A673 (cell line): ENCODE data around the gene ACTL8. TPM values are rescaled to one million over a fixed set of nuclear protein-coding genes. Genes with fewer than 3 reads are reported as not detected.

Experiments used
- BruUV-seq: library from RNA; stranded (reverse); fragments of 400-500 nt; replicated peaks from 2 replicates; lab custom pipeline; 2021; lab: Mats Ljungman, UMichigan
- CTCF ChIA-PET: fragments of 300-600 bp; sonication (Branson Sonifier 250); formaldehyde crosslinking; loops from one replicate; lab custom pipeline; 2022; ENCODE audit warnings: antibody characterized with exemption; lab: Charles Lee
- POLR2A ChIA-PET: fragments of 300-600 bp; sonication (Branson Sonifier 250); formaldehyde crosslinking; loops from one replicate; lab custom pipeline; 2022; ENCODE audit warnings: antibody characterized with exemption; ENCODE audit not compliant: low non-redundant PET; lab: Charles Lee
- DNase-seq: peaks from one replicate; pipeline ENCODE4 v3.0.0-alpha.2; 2015; ENCODE audit warnings: low spot score
- H3K27ac ChIP-seq: fragments of 200-600 bp; sonication (generic); 2 replicates; pipeline ENCODE4 v1.5.1; 2016; ENCODE audit warnings: mixed run types, low read depth, mild to moderate bottlenecking, mixed read lengths, antibody characterized with exemption, low read length; ENCODE audit not compliant: poor library complexity, severe bottlenecking
- H3K27me3 ChIP-seq: fragments of 200-600 bp; sonication (generic); replicated peaks from 2 replicates; pipeline ENCODE4 v1.6.1; 2017; ENCODE audit warnings: mixed run types, low read depth, mild to moderate bottlenecking, mixed read lengths, antibody characterized with exemption, low read length; ENCODE audit not compliant: insufficient read depth, poor library complexity
- H3K36me3 ChIP-seq: fragments of 200-600 bp; sonication (generic); 2 replicates; pipeline ENCODE4 v1.6.1; 2016; ENCODE audit warnings: mixed run types, mild to moderate bottlenecking, mixed read lengths, antibody characterized with exemption, low read length; ENCODE audit not compliant: insufficient read depth, poor library complexity, severe bottlenecking
- H3K4me1 ChIP-seq: fragments of 200-600 bp; sonication (generic); 2 replicates; pipeline ENCODE4 v1.6.1; 2017; ENCODE audit warnings: mixed run types, mild to moderate bottlenecking, mixed read lengths, antibody characterized with exemption, low read length; ENCODE audit not compliant: insufficient read depth, poor library complexity, severe bottlenecking
- H3K4me3 ChIP-seq: fragments of 200-600 bp; sonication (generic); 2 replicates; pipeline ENCODE4 v1.5.1; 2016; ENCODE audit warnings: low read depth, mixed run types, mild to moderate bottlenecking, mixed read lengths, low read length; ENCODE audit not compliant: poor library complexity, severe bottlenecking
- H3K9me3 ChIP-seq: fragments of 200-600 bp; sonication (generic); 2 replicates; pipeline ENCODE4 v1.6.1; 2016; ENCODE audit warnings: mixed run types, low read depth, mild to moderate bottlenecking, mixed read lengths, antibody characterized with exemption, low read length; ENCODE audit not compliant: poor library complexity, severe bottlenecking
- CTCF ChIP-seq: fragments of 300-800, 200-600 bp; sonication (generic); conservative IDR thresholded peaks from 2 replicates; pipeline ENCODE4 v1.5.1; 2017; ENCODE audit warnings: low read depth, mild to moderate bottlenecking, antibody characterized with exemption, low read length, moderate library complexity, mixed read lengths
- EZH2 ChIP-seq: fragments of 200-600 bp; sonication (generic); IDR thresholded peaks from 2 replicates; pipeline ENCODE4 v1.6.1; 2017; ENCODE audit warnings: borderline replicate concordance, low read depth, mild to moderate bottlenecking, mixed read lengths, antibody characterized with exemption, low read length; ENCODE audit not compliant: poor library complexity, severe bottlenecking
- intact Hi-C: fragments of 100-400 bp; cut with micrococcal nuclease; formaldehyde crosslinking; loops from one replicate; pipeline ENCODE4 v1.10.0; 2022; ENCODE audit not compliant: unreplicated experiment
- total RNA-seq: library from RNA; stranded (reverse); gene quantifications from 2 replicates; pipeline ENCODE4 v1.2.3, GENCODE V29; 2021

The ACTL8 gene
- total RNA-seq, 1 experiment from 2014 or later, result 0.28 TPM

- H3K36me3 ChIP-seq, result no peaks in the 10 kb centered on the region
- no peak for TF ChIP-seq EZH2
- no peak for TF ChIP-seq CTCF
- H3K27me3 ChIP-seq, result peaks cover 2% of the 10 kb centered on the region
- no peak for DNase-seq
- H3K4me3 ChIP-seq, result no peak overlapping the region
- no peaks in the 10 kb centered on the region for H3K9me3 ChIP-seq
- no peaks in the 10 kb centered on the region for H3K4me1 ChIP-seq
- H3K27ac ChIP-seq, result no peak overlapping the region
- no TSS peak for BruUV-seq
- intact Hi-C loops, result no loop called here
- POLR2A ChIA-PET, result no interaction called here
- CTCF ChIA-PET, result no interaction called here
Measured at GRCh38 chr1:17822741-17823426, 67.8 kb downstream of the ACTL8 start.

DNA sequence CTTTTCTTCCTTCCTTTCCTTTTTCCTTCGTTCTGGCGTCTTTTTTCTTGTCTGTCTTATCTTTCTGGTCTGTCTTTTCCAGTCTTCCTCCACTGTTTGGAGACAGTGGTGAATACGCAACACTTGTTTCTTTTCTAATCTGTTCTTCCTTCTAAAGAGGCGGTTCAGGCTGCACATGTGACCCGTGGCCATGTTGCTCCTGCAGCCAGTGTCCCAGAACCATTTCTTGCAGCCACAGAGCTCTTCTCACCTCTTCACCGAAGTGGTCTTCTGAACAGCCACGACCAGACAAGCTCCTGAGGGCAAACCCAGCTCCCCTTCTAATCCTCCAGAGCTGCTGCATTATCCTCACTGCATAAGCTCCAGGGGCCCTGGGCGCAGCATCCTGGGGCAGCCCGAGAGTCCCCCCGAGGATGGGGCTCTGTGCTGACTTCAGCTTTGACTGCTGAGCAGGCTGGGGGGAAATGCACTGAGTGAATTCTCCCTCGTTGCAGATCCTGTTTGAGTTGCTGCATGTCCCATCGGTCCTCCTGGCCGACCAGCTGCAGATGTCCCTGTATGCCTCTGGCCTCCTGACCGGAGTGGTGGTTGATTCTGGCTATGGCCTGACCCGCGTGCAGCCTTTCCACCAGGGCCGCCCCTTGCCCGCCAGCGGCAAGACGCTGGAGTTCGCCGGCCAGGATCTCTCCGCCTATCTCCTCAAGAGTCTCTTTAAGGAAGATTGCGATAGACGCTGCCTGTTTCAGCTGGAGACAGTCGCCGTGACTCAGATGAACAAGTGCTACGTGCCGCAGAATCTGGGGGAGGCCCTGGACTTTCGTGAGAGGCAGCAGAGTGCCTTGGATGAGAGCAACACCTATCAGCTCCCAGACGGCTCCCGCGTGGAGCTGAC, 70.4 kb downstream of the ACTL8 start:
- TF ChIP-seq CTCF (no peak), EZH2 (no peak)
- intact Hi-C loops, result loop anchor here (2.0 kb wide), 1 partner anchor 165 kb away; no protein-coding TSS in a partner anchor

DNA sequence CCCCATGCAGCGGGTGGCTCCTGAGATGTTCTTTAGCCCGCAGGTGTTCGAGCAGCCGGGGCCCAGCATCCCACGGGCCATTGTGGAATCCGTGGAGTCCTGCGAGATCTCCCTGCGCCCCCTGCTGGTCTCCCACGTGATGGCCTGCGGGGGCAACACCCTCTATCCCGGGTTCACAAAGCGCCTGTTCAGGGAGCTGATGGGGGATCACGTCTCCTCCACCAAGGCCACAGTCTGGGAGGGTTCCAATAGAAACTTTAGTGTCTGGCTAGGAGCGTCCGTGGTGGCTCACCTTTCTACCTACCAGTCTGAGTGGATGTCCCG, 71.0 kb downstream of the ACTL8 start:
- no TSS peak for BruUV-seq
- CTCF ChIA-PET, result interaction anchor here (0.5 to 1.4 kb wide), 3 partner anchors 85 to 599 kb away, joined by 4 to 7 read pairs (median 6); no protein-coding TSS in a partner anchor
- H3K4me1 ChIP-seq, result no peaks in the 10 kb centered on the region
- POLR2A ChIA-PET, result interaction anchor here (0.6 kb wide), 1 partner anchor 38 kb away, joined by 9 read pairs; no protein-coding TSS in a partner anchor
- no peak overlapping the region for H3K27ac ChIP-seq
- peak; percentile 78 for TF ChIP-seq CTCF
- no peak for TF ChIP-seq EZH2
- H3K9me3 ChIP-seq, result no peaks in the 10 kb centered on the region
- H3K27me3 ChIP-seq, result no peaks in the 10 kb centered on the region
- H3K4me3 ChIP-seq, result no peak overlapping the region
- intact Hi-C loops, result loop anchor here (2.0 kb wide), 1 partner anchor 165 kb away; no protein-coding TSS in a partner anchor
- no peaks in the 10 kb centered on the region for H3K36me3 ChIP-seq
- DNase-seq, result peak; percentile 61

More for the DNA sequence above, 70.4 kb downstream of the ACTL8 start:
- Histone ChIP-seq H3K36me3 (no peaks in the 10 kb centered on the region), H3K9me3 (no peaks in the 10 kb centered on the region), H3K4me3 (no peak overlapping the region), H3K27ac (no peak overlapping the region), H3K4me1 (no peaks in the 10 kb centered on the region), H3K27me3 (no peaks in the 10 kb centered on the region)
- CTCF ChIA-PET, result interaction anchor here (0.9 to 1.4 kb wide), 2 partner anchors 8 to 164 kb away, joined by 3 to 6 read pairs; no protein-coding TSS in a partner anchor
- POLR2A ChIA-PET, result no interaction called here
- no peak for DNase-seq
- BruUV-seq, result no TSS peak
